Esophagus muscularis mucosa (tissue), 4 donors: ENCODE data around the gene FAM184B. TPM values are rescaled to one million over a fixed set of nuclear protein-coding genes. Genes with fewer than 3 reads are reported as not detected.
A peak's percentile ranks its signal among the peaks of the same experiment; 100 is the strongest.

Experiments
- DNase-seq: peaks from one replicate; pipeline ENCODE4 v3.0.0-alpha.2; 2017; ENCODE audit errors: extremely low spot score
- H3K27ac ChIP-seq, 4 donors: fragments of 200-600 bp; sonication (generic); replicated peaks in 1 of 4; 1 replicate in 3 of 4; 2 replicates in 1 of 4; pipeline ENCODE4 v1.5.1; 2016 to 2019; ENCODE audit warnings: mild to moderate bottlenecking in 1 of 4
- H3K27me3 ChIP-seq, 4 donors: fragments of 200-600 bp; sonication (generic); one replicate each; pipeline versions ENCODE4 v1.5.1 to v1.6.0; 2016 to 2019
- H3K36me3 ChIP-seq, 4 donors: fragments of 200-600 bp; sonication (generic); one replicate each; pipeline ENCODE4 v1.5.1; 2016 to 2019
- H3K4me1 ChIP-seq, 4 donors: fragments of 200-600 bp; sonication (generic); one replicate each; pipeline ENCODE4 v1.5.1; 2016 to 2019
- H3K4me3 ChIP-seq, 4 donors: fragments of 200-600 bp; sonication (generic); 1 replicate in 2 of 4; 2 replicates in 2 of 4; pipeline ENCODE4 v1.5.1; 2016 to 2019; ENCODE audit warnings: mild to moderate bottlenecking in 4 of 4, moderate library complexity in 1 of 4
- H3K9me3 ChIP-seq, 4 donors: fragments of 200-600 bp; sonication (generic); 1 replicate in 3 of 4; 2 replicates in 1 of 4; pipeline ENCODE4 v1.5.1; 2016 to 2019
- EP300 ChIP-seq: sonication (generic); formaldehyde crosslinking; IDR thresholded peaks from one replicate; pipeline ENCODE4 v1.6.1; 2017; ENCODE audit warnings: antibody characterized with exemption
- POLR2A ChIP-seq: fragments of 450-650 bp; IDR thresholded peaks from one replicate; pipeline ENCODE4 v1.6.1; 2017; ENCODE audit warnings: antibody characterized with exemption, moderate library complexity, mild to moderate bottlenecking, low read depth
- POLR2AphosphoS5 ChIP-seq, 2 donors: sonication (generic); formaldehyde crosslinking; IDR thresholded peaks; one replicate each; pipeline ENCODE4 v1.6.1; 2017; ENCODE audit warnings: antibody characterized with exemption in 2 of 2
- WGBS: methylation state at CpG from one replicate; pipeline ENCODE4 v1.1.5; 2018; 5-methylcytosine and 5-hydroxymethylcytosine counted together
- intact Hi-C: fragments of 100-400 bp; cut with DNase I; formaldehyde crosslinking; loops from one replicate; pipeline ENCODE4 v1.15.1; 2023
- total RNA-seq, 4 donors: library from RNA; depleted of rRNA; stranded (reverse); fragments of >200 nt; gene quantifications; one replicate each; pipeline versions ENCODE4 v1.1.0 to v1.2.1, GENCODE V29; 2016
- TF ChIP-seq, protein P1 (sequence below), 3 experiments: fragments of 200-600 bp in 2 of 3; fragments of 450-650 bp in 1 of 3; sonication (generic) in 2 of 3; IDR thresholded peaks; one replicate each; pipeline ENCODE4 v1.5.1; 2017 to 2019; ENCODE audit warnings: antibody characterized with exemption in 3 of 3, mild to moderate bottlenecking in 2 of 3, moderate library complexity in 1 of 3

FAM184B gene
- total RNA-seq, 4 donors from 2014 or later: not detected

DNA sequence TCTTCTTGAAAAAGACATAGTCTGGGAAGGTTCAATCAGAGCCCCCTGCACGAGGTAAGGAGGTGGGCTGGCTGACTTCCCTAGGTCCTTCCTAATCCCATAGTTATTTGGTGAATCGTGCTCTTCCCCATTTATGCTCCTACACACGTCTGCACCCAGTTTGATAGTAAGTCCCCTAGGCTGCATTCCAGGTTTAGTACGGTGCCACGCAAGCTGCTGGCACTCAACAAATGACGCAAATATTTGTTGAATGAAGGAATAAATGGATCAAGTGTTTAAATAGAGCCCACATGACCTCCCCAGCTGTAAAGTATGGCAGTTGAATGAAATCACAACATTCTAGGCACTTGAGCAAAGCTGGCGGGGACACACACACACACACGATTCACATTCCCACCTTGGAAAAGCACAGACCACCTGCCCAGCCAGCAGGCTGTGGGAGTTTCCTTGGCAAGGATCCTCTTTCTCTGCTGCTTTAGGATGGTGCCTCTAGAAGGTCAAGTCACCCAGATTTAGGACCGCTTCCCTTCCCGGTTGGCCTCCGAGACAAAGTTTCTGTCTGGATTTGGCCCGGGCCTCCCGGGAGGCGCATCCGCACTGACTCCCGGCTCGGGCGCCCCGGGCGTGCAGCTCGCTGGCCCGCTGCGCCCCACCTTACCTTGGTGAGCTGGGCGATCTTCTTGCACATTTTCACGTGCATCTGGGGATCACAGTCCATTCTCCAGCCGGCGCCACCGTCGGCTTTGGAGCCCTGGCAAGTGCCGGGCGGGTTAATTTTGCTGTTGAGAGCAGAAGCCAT lies 721 bp downstream of the FAM184B start:
- peaks cover 0 to 25% (median 3%) of the 10 kb centered on the region in 4 donors for H3K27me3 ChIP-seq
- no peaks in the 10 kb centered on the region for H3K36me3 ChIP-seq
- DNase-seq: peak; percentile 77
- TF ChIP-seq EP300: no peak
- intact Hi-C loops: no loop called here
- H3K9me3 ChIP-seq: no peaks in the 10 kb centered on the region
- WGBS: 15% methylated on average over 17 of the region's 31 CpGs
- peaks cover 14 to 25% (median 22%) of the 10 kb centered on the region in 4 donors for H3K4me1 ChIP-seq
- H3K4me3 ChIP-seq: peak overlapping the region; percentile 50 to 58 (median 54)
- H3K27ac ChIP-seq: no peak overlapping the region

DNA sequence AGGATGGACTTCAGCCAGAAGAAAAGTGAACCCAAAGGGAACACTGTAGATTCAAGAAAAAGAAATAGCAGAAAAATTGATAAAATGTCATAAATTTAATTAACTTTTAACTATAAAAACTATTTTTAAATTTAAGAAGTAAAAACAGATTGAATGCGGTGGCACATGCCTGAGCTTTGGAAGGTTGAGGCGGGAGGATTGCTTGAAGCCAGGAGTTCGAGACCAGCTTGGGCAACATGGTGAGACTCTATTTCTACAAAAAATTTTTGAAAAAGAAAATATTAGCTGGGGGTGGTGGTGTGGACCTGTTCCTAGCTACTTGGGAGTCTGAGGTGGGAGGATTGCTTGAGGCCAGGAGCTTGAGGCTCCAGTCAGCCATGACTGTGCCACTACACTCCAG lies 3.0 kb downstream of the FAM184B start:
- no peaks in the 10 kb centered on the region for H3K36me3 ChIP-seq
- peaks cover 14 to 25% (median 22%) of the 10 kb centered on the region in 4 donors for H3K4me1 ChIP-seq
- 75% methylated on average over 3 of the region's 3 CpGs for WGBS
- no peak overlapping the region for H3K27ac ChIP-seq
- TF ChIP-seq, protein P1, sequence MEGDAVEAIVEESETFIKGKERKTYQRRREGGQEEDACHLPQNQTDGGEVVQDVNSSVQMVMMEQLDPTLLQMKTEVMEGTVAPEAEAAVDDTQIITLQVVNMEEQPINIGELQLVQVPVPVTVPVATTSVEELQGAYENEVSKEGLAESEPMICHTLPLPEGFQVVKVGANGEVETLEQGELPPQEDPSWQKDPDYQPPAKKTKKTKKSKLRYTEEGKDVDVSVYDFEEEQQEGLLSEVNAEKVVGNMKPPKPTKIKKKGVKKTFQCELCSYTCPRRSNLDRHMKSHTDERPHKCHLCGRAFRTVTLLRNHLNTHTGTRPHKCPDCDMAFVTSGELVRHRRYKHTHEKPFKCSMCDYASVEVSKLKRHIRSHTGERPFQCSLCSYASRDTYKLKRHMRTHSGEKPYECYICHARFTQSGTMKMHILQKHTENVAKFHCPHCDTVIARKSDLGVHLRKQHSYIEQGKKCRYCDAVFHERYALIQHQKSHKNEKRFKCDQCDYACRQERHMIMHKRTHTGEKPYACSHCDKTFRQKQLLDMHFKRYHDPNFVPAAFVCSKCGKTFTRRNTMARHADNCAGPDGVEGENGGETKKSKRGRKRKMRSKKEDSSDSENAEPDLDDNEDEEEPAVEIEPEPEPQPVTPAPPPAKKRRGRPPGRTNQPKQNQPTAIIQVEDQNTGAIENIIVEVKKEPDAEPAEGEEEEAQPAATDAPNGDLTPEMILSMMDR (IDR thresholded peaks at IDR 0.05): no peak
- no peak for TF ChIP-seq POLR2A
- H3K4me3 ChIP-seq: no peak overlapping the region
- peak; percentile 91 for DNase-seq
- H3K27me3 ChIP-seq: peaks cover 0 to 30% (median 3%) of the 10 kb centered on the region in 4 donors
- intact Hi-C loops: no loop called here
- H3K9me3 ChIP-seq: no peaks in the 10 kb centered on the region

DNA sequence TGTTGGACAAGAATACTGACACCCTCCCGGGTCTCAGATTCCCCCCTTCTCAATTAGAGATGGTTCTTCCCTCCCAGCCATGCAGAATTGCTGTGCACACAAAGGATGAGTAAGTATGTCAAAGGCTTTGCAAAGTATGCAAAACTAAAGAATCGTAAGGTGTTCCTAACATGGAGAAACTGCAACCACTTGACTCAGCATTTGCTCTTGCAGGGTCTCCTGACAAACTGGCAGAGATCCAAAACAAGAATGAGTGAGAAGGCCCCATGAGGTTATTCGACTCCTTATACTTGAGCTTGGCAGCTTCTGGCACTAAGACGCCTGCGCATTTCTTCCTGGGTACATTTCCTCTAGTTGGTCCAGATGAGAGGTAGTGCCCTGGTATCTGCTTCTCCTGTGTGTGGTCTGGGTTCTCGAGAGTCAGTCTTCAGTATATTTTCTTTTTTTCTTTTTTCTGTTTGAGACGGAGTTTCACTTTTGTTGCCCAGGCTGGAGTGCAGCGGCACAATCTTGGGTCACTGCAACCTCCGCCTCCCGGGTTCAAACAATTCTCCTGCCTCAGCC lies 8.2 kb downstream of the FAM184B start:
- Histone ChIP-seq H3K27ac (no peak overlapping the region), H3K4me3 (no peak overlapping the region), H3K27me3 (peaks cover 0 to 5% (median 0%) of the 10 kb centered on the region in 4 donors), H3K4me1 (no peaks in the 10 kb centered on the region), H3K9me3 (no peaks in the 10 kb centered on the region), H3K36me3 (no peaks in the 10 kb centered on the region)
- intact Hi-C loops: no loop called here
- WGBS: 75% methylated on average over 10 of the region's 10 CpGs
- TF ChIP-seq EP300 (no peak), POLR2AphosphoS5 (IDR thresholded peaks at IDR 0.05) (no peak), POLR2A (no peak)
- TF ChIP-seq, protein P1 (IDR thresholded peaks at IDR 0.05): no peak
- DNase-seq: peak; percentile 91

DNA sequence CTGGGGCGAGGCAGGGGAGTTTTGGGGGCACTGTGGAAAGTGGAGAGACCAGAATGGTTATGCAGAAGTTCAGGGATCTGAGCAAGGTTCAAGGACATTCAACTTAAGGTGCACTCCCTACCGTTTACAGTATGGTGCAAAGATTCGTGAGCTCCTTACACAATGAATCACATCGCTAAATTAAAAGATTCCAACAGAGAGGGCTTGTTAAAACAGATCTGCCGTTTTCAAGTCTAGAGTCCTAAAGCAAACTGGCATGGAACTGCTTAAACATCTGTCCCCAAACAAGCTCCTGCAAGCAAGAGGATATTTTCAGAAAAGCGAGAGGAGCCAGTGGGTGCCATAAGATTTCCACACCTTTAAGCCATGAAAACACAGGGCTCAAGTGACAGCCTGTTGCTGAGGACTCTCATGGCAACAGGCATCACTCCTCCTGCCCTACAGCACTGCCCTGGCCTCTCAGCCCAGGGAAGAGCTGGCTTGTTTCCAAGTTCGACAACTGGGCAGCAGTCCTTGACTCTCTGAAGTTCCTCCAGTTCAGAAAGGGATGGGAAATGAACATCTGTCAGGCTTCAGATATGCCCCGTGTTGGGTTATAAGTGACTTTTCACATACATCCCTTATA lies 10.0 kb downstream of the FAM184B start:
- DNase-seq: peak; percentile 57
- peaks cover 0 to 5% (median 0%) of the 10 kb centered on the region in 4 donors for H3K27me3 ChIP-seq
- H3K4me3 ChIP-seq: no peak overlapping the region
- H3K36me3 ChIP-seq: no peaks in the 10 kb centered on the region
- TF ChIP-seq, protein P1 (IDR thresholded peaks at IDR 0.05): no peak
- TF ChIP-seq POLR2AphosphoS5 (IDR thresholded peaks at IDR 0.05) (no peak), EP300 (no peak), POLR2A (no peak)
- no peak overlapping the region for H3K27ac ChIP-seq
- peaks cover 0 to 5% (median 2%) of the 10 kb centered on the region in 4 donors for H3K9me3 ChIP-seq
- 73% methylated on average over 8 of the region's 8 CpGs for WGBS
- intact Hi-C loops: no loop called here
- H3K4me1 ChIP-seq: no peaks in the 10 kb centered on the region

DNA sequence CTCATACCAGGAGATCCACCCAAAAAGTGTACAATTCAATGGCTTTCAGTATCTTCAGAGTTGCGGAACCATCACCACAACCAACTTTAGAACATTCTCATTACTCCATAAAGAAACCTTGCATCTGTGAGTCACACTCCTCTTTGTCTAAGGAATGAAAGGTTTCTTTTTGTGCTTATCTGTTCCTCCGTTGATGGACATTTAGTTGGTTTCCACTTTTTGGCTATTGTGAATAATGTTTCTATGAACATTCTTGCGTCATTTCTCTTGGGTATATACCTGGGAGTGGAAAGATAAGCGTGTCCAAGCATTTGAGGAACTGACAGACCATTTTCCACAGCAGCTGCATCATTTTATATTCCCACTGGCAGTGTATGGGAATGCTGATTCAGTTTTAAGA lies 10.6 kb downstream of the FAM184B start:
- intact Hi-C loops: no loop called here
- peaks cover 0 to 5% (median 0%) of the 10 kb centered on the region in 4 donors for H3K27me3 ChIP-seq
- 81% methylated on average over 4 of the region's 4 CpGs for WGBS

More for the DNA sequence above, 10.6 kb downstream of the FAM184B start:
- no peak overlapping the region for H3K4me3 ChIP-seq
- H3K4me1 ChIP-seq: no peaks in the 10 kb centered on the region
- no peak overlapping the region for H3K27ac ChIP-seq
- no peak for TF ChIP-seq POLR2A
- TF ChIP-seq, protein P1 (IDR thresholded peaks at IDR 0.05): no peak
- TF ChIP-seq EP300: no peak
- no peak for TF ChIP-seq POLR2AphosphoS5 (IDR thresholded peaks at IDR 0.05)
- H3K9me3 ChIP-seq: peaks cover 0 to 5% (median 2%) of the 10 kb centered on the region in 4 donors
- H3K36me3 ChIP-seq: no peaks in the 10 kb centered on the region
- peak; percentile 14 for DNase-seq
